ENCODE results near the gene DENND1A. TPM values are rescaled to one million over a fixed set of nuclear protein-coding genes. Genes with fewer than 3 reads are reported as not detected.

Gene DENND1A
- total RNA-seq, 2 donors from 2014 or later: 17.8 to 36.6 TPM

DNA sequence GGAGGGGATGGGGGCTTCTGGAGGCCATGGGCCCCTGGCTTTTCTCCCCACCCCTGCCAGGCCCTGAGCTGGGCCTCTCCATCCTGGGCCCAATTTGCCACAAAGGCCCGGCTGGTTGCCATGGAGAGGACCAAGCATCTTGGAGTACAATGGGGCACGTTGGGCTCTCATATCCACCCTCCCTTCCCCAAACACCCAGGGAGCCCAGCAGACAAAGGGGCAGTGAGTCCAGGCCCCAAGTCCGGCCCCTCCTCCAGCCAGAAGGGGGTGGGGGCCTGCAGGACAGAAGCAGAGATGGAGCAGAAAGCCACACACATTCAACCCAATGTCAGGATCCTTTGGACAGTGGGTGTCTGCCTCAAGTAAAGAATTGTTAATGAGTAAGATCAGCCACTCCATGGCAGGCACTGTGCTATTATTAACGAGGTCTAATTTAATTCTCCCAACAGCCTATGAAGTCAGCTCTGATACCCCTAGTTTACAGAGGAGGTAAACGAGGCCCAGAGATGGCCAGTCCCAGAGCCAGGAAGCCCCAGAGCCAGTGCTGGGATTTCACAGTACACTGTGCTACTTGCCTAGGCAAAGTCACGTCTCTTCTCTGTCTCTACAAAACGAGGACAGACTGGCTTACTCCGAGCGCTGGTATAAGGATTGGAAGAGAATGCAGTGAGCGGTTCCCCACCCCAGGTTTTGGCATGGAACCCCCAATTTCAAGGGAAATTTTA lies 571.6 kb downstream of the DENND1A start:
- no peak for DNase-seq (ENCODE audit: low spot score)
- TF ChIP-seq, protein P1, sequence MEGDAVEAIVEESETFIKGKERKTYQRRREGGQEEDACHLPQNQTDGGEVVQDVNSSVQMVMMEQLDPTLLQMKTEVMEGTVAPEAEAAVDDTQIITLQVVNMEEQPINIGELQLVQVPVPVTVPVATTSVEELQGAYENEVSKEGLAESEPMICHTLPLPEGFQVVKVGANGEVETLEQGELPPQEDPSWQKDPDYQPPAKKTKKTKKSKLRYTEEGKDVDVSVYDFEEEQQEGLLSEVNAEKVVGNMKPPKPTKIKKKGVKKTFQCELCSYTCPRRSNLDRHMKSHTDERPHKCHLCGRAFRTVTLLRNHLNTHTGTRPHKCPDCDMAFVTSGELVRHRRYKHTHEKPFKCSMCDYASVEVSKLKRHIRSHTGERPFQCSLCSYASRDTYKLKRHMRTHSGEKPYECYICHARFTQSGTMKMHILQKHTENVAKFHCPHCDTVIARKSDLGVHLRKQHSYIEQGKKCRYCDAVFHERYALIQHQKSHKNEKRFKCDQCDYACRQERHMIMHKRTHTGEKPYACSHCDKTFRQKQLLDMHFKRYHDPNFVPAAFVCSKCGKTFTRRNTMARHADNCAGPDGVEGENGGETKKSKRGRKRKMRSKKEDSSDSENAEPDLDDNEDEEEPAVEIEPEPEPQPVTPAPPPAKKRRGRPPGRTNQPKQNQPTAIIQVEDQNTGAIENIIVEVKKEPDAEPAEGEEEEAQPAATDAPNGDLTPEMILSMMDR (IDR thresholded peaks at IDR 0.05): no peak
- H3K4me1 ChIP-seq (ENCODE audit: control insufficient read depth in 1 of 2, low read depth in 2 of 2): peaks cover 0 to 6% of the 10 kb centered on the region in 2 donors
- H3K4me3 ChIP-seq: no peak overlapping the region
- no peak overlapping the region for H3K27ac ChIP-seq
- no peak for ATAC-seq (ENCODE audit: insufficient number of reproducible peaks, low FRiP score, low read depth)
- H3K27me3 ChIP-seq (replicated peaks; ENCODE audit: insufficient read depth): no peaks in the 10 kb centered on the region
- no peaks in the 10 kb centered on the region for H3K36me3 ChIP-seq
- no peaks in the 10 kb centered on the region for H3K9me3 ChIP-seq

DNA sequence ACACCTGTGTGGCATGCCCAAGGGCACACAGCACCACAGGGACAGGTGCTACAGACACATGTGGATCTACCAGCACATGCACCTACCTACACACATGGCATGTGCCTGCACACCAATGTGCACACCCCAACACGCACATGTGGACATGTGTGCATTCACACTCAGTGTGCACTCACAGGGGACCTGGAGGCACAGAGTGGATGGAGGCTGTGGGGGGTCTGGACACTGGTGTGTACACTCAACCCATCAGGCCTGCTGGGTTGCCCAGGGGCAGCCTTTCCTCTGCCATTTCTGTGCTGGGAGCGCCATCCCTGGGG lies 572.2 kb downstream of the DENND1A start:
- H3K27me3 ChIP-seq (replicated peaks; ENCODE audit: insufficient read depth): no peaks in the 10 kb centered on the region
- H3K27ac ChIP-seq: no peak overlapping the region
- DNase-seq (ENCODE audit: low spot score) (no peak), ATAC-seq (ENCODE audit: insufficient number of reproducible peaks, low FRiP score, low read depth) (no peak)
- no peak overlapping the region for H3K4me3 ChIP-seq
- peaks cover 0 to 6% of the 10 kb centered on the region in 2 donors for H3K4me1 ChIP-seq (ENCODE audit: control insufficient read depth in 1 of 2, low read depth in 2 of 2)
- H3K9me3 ChIP-seq: no peaks in the 10 kb centered on the region
- TF ChIP-seq, protein P1 (IDR thresholded peaks at IDR 0.05): no peak
- H3K36me3 ChIP-seq: no peaks in the 10 kb centered on the region

DNA sequence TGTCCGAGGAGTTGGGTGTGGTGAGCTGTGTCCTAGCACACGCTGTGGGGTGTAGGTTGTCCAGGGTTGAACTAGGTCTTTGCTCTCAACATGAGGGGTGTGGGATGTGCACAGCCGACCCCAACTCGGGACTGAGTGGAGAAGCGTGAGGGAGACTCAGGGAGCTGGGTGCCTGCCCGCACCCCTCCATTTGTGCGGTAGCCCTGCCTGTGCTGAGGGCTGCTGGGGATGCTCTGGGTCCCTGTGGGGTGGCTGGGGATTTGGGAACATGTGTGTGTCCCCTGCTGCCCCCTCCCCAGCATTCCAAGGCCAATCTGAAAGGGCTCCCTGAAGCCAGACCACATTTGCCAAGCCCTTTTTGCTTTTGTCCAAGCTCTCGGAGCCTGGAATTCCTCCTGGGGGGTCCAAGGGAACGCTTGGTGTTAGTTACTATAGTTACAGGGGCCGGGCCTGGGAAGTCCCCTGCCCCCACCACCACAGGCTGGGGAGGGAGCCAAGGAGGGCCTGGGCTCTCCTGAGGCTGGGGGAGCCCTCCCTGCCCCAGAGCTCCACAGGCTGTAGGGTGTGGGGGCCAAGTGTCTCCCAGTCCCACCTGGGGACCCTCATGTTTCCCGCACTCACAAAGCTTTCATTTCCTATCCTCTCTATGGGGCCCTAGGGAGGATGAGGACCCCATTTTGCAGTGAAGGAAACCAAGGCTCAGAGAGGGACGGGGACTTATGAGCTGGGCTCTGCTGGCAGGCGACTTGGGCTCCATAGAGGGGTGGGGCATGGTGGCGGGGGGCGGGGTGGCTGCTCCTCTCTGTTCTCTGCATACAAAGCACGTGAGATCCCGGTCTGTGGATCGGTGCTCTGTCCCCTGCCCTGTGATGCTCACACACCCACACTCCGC lies 572.8 kb downstream of the DENND1A start:
- peaks cover 0 to 6% of the 10 kb centered on the region in 2 donors for H3K4me1 ChIP-seq (ENCODE audit: control insufficient read depth in 1 of 2, low read depth in 2 of 2)
- TF ChIP-seq, protein P1 (IDR thresholded peaks at IDR 0.05): no peak
- ATAC-seq (ENCODE audit: insufficient number of reproducible peaks, low FRiP score, low read depth): no peak
- no peak overlapping the region for H3K27ac ChIP-seq
- no peaks in the 10 kb centered on the region for H3K9me3 ChIP-seq
- no peak overlapping the region for H3K4me3 ChIP-seq
- no peaks in the 10 kb centered on the region for H3K27me3 ChIP-seq (replicated peaks; ENCODE audit: insufficient read depth)
- DNase-seq (ENCODE audit: low spot score): no peak
- no peaks in the 10 kb centered on the region for H3K36me3 ChIP-seq

DNA sequence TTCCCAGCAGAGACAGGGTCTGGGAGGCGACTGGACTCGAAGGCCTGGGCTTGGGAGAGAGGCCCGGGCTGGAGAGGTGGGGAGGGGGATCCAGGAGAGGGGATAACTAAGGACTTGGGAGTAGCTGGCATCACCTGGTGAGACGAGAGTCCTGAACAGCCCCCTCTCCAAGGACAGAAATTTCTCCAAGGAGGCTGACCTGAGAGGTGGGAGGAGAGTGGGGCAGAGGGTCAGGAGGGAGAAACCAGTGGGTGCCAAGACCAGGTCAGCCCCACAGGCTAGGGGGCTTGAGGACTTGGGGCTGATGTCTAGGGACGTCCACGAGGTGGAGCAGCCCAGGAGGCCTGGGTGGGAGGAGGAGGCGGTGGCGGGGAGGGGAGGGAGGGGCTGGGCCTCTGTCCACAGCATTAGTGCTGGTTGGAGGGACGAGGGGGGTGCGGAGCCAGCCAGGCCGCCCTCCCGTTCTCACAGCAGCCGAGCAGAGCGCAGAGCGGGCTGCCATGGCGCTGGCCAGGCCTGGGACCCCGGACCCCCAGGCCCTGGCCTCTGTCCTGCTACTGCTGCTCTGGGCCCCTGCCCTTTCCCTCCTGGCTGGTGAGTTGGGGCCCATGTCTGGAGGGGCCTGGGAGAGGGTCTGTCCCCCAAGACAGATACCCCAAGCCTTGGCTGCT lies 574.0 kb downstream of the DENND1A start, which contains the start of gene CRB2:
Gene CRB2, plus strand, starts transcription at position 437 of the 671 bp plus-strand sequence. Its CDS starts 64 bp downstream, at position 501.
- H3K4me1 ChIP-seq (ENCODE audit: control insufficient read depth in 1 of 2, low read depth in 2 of 2): peaks cover 0 to 6% of the 10 kb centered on the region in 2 donors
- H3K4me3 ChIP-seq: no peak within 1 kb of the TSS
- no peak for ATAC-seq (ENCODE audit: insufficient number of reproducible peaks, low FRiP score, low read depth)
- TF ChIP-seq, protein P1 (IDR thresholded peaks at IDR 0.05): no peak
- H3K9me3 ChIP-seq: no peaks in the 10 kb centered on the region
- no peak for DNase-seq (ENCODE audit: low spot score)
- H3K27ac ChIP-seq: no peak within 1 kb of the TSS
- no peaks in the 10 kb centered on the region for H3K27me3 ChIP-seq (replicated peaks; ENCODE audit: insufficient read depth)
- no peaks in the 10 kb centered on the region for H3K36me3 ChIP-seq

Measured in thoracic aorta (tissue), 2 donors.